Measurements from ENCODE around the gene RHOF. TPM values are rescaled to one million over a fixed set of nuclear protein-coding genes. Genes with fewer than 3 reads are reported as not detected.

RHOF gene
- total and polyA plus RNA-seq, 2 of the 8 experiments (the other 6 are each of a cell fraction or from before 2014, with no cell fraction given), result 23.8 to 31.9 TPM

DNA sequence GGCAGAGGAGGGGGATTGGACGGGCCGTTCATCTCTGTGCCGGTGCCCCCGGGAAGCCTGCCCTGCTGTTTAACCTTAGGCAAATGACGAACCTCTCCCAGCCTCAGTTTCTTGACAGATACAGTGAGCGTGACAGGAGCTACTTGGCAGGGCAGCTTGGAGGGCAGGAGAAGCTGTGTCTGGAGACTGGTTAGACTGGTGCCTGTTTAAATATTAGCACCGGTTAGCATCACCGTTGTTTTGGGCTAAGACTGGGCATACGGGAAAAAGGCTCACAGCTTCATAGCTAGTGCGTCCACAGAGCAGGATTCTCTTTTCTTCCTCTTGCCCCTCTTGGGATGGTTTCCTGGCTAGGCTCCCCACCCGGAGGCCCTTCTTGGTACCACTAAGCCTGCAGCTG is 38.7 kb downstream of the RHOF start (continued):
- TF ChIP-seq RBBP5 (IDR thresholded peaks at IDR 0.05; ENCODE audit: borderline replicate concordance, low read depth, low read length) (no peak), HDAC2 (IDR thresholded peaks at IDR 0.05; ENCODE audit: borderline replicate concordance in 1 of 2, low read depth in 2 of 2, low read length in 2 of 2) (no peak), CHD7 (IDR thresholded peaks at IDR 0.05; ENCODE audit: insufficient replicate concordance, low read length) (no peak), HDAC6 (IDR thresholded peaks at IDR 0.05; ENCODE audit: low read depth, low read length) (no peak)
- TF ChIP-seq, protein P1, sequence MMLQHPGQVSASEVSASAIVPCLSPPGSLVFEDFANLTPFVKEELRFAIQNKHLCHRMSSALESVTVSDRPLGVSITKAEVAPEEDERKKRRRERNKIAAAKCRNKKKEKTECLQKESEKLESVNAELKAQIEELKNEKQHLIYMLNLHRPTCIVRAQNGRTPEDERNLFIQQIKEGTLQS (IDR thresholded peaks at IDR 0.05; ENCODE audit: insufficient read depth, low read depth, low read length), result no peak
